SH-SY5Y (cell line): ENCODE data around the gene TENM4.

ENCODE experiments used
- GATA2 ChIP-seq: IDR thresholded peaks from 2 replicates; pipeline ENCODE4 v1.6.1; 2011; ENCODE audit warnings: mild to moderate bottlenecking, low read depth, low read length
- GATA3 ChIP-seq: IDR thresholded peaks from 2 replicates; pipeline ENCODE4 v1.6.1; 2011; ENCODE audit warnings: low read depth, mild to moderate bottlenecking, low read length, moderate library complexity

DNA sequence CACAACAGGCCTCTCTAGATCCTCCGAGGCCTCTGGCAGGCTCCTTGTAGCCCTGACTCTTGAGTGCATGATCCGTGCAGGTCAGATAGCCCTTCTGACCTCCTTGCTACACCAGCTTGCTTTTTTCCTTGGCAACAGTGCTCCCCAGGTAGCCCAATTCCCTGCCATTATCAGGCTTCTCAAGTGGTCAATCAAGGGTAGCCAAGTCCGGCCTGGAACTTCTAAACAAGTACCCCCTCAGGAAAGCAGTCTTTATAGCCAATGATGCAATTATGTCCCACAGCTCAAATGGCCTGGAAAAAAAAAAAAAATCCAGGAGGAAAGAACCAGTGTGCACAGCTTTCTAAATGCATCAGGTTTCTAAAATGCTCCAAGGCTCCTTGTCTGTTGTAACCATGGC, 59.8 kb downstream of the TENM4 start:
- TF ChIP-seq GATA2 = no peak
- no peak for TF ChIP-seq GATA3
